SH-SY5Y (cell line): Measurements from ENCODE around the gene FRMD4A.

Source experiments
- GATA2 ChIP-seq: IDR thresholded peaks from 2 replicates; pipeline ENCODE4 v1.6.1; 2011; ENCODE audit warnings: mild to moderate bottlenecking, low read depth, low read length
- GATA3 ChIP-seq: IDR thresholded peaks from 2 replicates; pipeline ENCODE4 v1.6.1; 2011; ENCODE audit warnings: low read depth, mild to moderate bottlenecking, low read length, moderate library complexity

DNA sequence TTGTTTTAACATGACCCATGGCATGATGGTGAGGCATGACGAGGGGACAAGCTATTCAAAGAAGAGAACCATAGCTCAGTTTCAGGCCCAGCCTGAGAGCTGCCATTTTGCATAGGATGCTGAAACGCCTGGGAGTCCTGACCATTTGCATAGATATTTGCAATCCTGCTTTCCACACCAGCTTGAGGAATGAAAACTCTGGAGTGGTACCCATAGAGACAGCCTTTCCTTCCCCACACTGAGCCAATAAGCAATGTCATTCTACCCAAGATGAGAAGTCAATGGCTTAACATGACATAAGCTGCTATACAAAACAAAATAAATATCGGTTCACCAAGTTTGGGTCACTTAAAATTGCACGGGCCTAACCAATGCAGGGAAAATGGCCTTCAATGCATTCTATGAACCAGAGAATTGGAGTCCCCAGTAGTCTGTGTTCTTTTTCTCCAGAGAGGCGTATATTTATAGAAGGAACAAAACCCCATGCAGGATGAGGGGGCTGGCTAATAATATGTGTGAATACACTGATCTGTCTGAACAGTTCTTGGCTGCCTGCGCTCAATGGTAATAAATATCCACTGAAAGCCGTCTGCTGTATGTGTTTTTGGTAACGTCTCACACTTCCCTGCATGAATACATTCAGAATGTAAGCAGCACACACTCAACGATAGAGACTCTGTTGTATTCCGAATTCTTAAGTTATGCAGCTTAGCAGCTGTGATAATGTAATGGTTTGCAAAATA lies 329.3 kb downstream of the FRMD4A start:
- no peak for TF ChIP-seq GATA3
- no peak for TF ChIP-seq GATA2
